HG03439 (cell line): ENCODE data around the gene RHCG.

Source experiments
- ATAC-seq: cut with Tn5 transposase; IDR thresholded peaks from one replicate; pipeline ENCODE4 v1.9.1; 2021; ENCODE audit warnings: mild to moderate bottlenecking, moderate library complexity; ENCODE audit not compliant: unreplicated experiment

The RHCG gene

GRCh38 chr15:89446255-89446891 is 50.0 kb downstream of the RHCG start:
- ATAC-seq, result no peak

- ATAC-seq, result no peak
Observed at GRCh38 chr15:89445518-89445917, 50.9 kb downstream of the RHCG start.

- ATAC-seq, result no peak
Observed at GRCh38 chr15:89444241-89445225, 51.9 kb downstream of the RHCG start.

GRCh38 chr15:89443581-89443980 is 52.8 kb downstream of the RHCG start:
- no peak for ATAC-seq

- no peak for ATAC-seq
Observed at GRCh38 chr15:89442671-89443307, 53.6 kb downstream of the RHCG start.

GRCh38 chr15:89442155-89442554 is 54.2 kb downstream of the RHCG start:
- ATAC-seq, result no peak

GRCh38 chr15:89441295-89441812 is 55.0 kb downstream of the RHCG start:
- ATAC-seq, result peak; percentile 86

GRCh38 chr15:89439764-89440163 is 56.6 kb downstream of the RHCG start:
- no peak for ATAC-seq

GRCh38 chr15:89436560-89437311 is 59.6 kb downstream of the RHCG start:
- no peak for ATAC-seq

- no peak for ATAC-seq
Observed at GRCh38 chr15:89435362-89435761, 61.0 kb downstream of the RHCG start.

- no peak for ATAC-seq
Observed at GRCh38 chr15:89433686-89434085, 62.7 kb downstream of the RHCG start.

- peak; percentile 79 for ATAC-seq
Observed at GRCh38 chr15:89430530-89431341, 65.6 kb downstream of the RHCG start.

GRCh38 chr15:89429986-89430385 is 66.4 kb downstream of the RHCG start:
- ATAC-seq, result no peak

GRCh38 chr15:89429023-89429422 is 67.4 kb downstream of the RHCG start:
- ATAC-seq, result no peak

GRCh38 chr15:89428246-89428645 is 68.1 kb downstream of the RHCG start:
- no peak for ATAC-seq

- ATAC-seq, result no peak
Observed at GRCh38 chr15:89426500-89426899, 69.9 kb downstream of the RHCG start.

- ATAC-seq, result no peak
Observed at GRCh38 chr15:89423981-89424380, 72.4 kb downstream of the RHCG start.
